ENCODE measurements around the gene CNNM4.
"Not testable (repeated sequence)": the region's sequence is repeated elsewhere in the genome, so short reads cannot be mapped to it uniquely, and the experiment has no call there.

CNNM4 gene

GRCh38 chr2:96772903-96773671, 12.4 kb downstream of the CNNM4 start:
- Histone ChIP-seq H3K4me3 (ENCODE audit: low read length) (no peak overlapping the region), H3K4me1 (ENCODE audit: control insufficient read depth, low read depth, low read length) (no peaks in the 10 kb centered on the region), H3K27me3 (ENCODE audit: control insufficient read depth, insufficient read depth, low read length) (no peaks in the 10 kb centered on the region), H3K9ac (ENCODE audit: low read length) (no peak overlapping the region), H3K9me3 (ENCODE audit: control insufficient read depth, low read depth, low read length) (no peaks in the 10 kb centered on the region), H3K36me3 (ENCODE audit: control insufficient read depth, low read depth, low read length) (no peaks in the 10 kb centered on the region), H3K27ac (ENCODE audit: low read length) (no peak overlapping the region)

- Histone ChIP-seq H3K27me3 (ENCODE audit: control insufficient read depth, insufficient read depth, low read length) (no peaks in the 10 kb centered on the region), H3K4me3 (ENCODE audit: low read length) (no peak overlapping the region), H3K9me3 (ENCODE audit: control insufficient read depth, low read depth, low read length) (no peaks in the 10 kb centered on the region), H3K36me3 (ENCODE audit: control insufficient read depth, low read depth, low read length) (no peaks in the 10 kb centered on the region), H3K27ac (ENCODE audit: low read length) (no peak overlapping the region), H3K9ac (ENCODE audit: low read length) (no peak overlapping the region), H3K4me1 (ENCODE audit: control insufficient read depth, low read depth, low read length) (no peaks in the 10 kb centered on the region)
These were observed 13.2 kb downstream of the CNNM4 start for GRCh38 chr2:96773922-96774321.

DNA sequence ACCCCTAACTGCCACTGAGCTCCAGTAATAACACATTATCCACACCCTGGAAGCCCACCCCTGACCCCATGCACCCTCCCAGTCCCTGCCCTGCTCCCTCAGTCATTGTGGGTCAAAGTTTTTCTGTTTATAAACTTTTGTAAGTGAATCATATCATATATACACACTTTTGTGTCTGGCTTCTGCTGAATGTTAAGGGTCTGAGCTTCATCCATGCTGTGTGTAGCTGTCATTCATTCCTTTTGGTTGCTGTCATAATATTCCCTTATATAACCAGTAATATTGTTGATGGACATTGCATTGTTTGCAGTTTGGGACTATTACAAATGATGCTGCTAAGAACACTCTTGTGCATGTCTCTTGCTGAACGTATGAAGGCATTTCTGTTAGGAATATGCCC, 14.5 kb downstream of the CNNM4 start:
- no peak overlapping the region for H3K9ac ChIP-seq (ENCODE audit: low read length)
- no peaks in the 10 kb centered on the region for H3K9me3 ChIP-seq (ENCODE audit: control insufficient read depth, low read depth, low read length)
- H3K4me3 ChIP-seq (ENCODE audit: low read length): no peak overlapping the region

DNA sequence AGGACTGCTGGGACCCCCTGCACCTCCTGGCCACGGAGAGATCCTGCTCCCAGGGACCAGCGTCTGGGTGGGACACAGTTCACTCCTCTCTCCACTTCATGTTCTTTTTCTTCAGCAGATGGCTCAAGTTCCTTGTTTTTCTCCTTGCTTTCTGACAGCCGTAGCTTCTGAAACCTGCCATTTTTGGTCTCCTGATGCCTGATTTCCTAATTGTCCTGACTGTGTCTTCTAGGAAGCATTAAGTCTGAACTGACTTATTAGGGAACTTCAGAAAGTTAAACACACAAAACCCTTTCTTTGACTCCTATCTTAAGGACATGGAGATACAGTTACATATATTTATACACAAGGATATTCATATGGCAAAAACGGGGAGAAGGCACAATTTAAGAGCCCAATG, 22.7 kb downstream of the CNNM4 start:
- H3K4me3 ChIP-seq (ENCODE audit: low read length): no peak overlapping the region
- no peak overlapping the region for H3K27ac ChIP-seq (ENCODE audit: low read length)
- no peaks in the 10 kb centered on the region for H3K36me3 ChIP-seq (ENCODE audit: control insufficient read depth, low read depth, low read length)
- no peaks in the 10 kb centered on the region for H3K27me3 ChIP-seq (ENCODE audit: control insufficient read depth, insufficient read depth, low read length)
- no peak overlapping the region for H3K9ac ChIP-seq (ENCODE audit: low read length)
- no peaks in the 10 kb centered on the region for H3K4me1 ChIP-seq (ENCODE audit: control insufficient read depth, low read depth, low read length)
- no peaks in the 10 kb centered on the region for H3K9me3 ChIP-seq (ENCODE audit: control insufficient read depth, low read depth, low read length)

More for the DNA sequence above, 14.5 kb downstream of the CNNM4 start:
- no peaks in the 10 kb centered on the region for H3K27me3 ChIP-seq (ENCODE audit: control insufficient read depth, insufficient read depth, low read length)
- no peaks in the 10 kb centered on the region for H3K4me1 ChIP-seq (ENCODE audit: control insufficient read depth, low read depth, low read length)
- no peaks in the 10 kb centered on the region for H3K36me3 ChIP-seq (ENCODE audit: control insufficient read depth, low read depth, low read length)
- no peak overlapping the region for H3K27ac ChIP-seq (ENCODE audit: low read length)

DNA sequence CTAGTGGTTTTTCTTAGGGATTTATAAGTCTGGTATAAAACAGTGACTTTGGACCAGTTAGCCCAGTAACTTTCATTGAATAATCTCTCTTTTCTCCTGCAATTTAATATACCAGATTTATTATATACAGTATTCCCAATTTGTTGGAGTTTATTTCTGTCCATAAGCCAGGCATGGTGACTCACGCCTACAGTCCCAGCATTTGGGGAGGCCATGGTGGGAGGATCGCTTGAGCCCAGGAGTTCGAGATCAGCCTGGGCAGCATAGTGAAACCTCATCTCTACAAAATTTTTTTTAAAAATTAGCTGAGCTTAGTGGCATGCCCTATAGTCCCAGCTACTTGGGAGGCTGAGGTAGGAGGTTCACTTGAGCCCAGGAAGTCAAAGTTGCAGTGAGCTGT, 26.7 kb downstream of the CNNM4 start:
- Histone ChIP-seq H3K27ac (ENCODE audit: low read length) (no peak overlapping the region), H3K4me3 (ENCODE audit: low read length) (no peak overlapping the region), H3K9ac (ENCODE audit: low read length) (no peak overlapping the region), H3K4me1 (ENCODE audit: control insufficient read depth, low read depth, low read length) (no peaks in the 10 kb centered on the region), H3K27me3 (ENCODE audit: control insufficient read depth, insufficient read depth, low read length) (no peaks in the 10 kb centered on the region), H3K9me3 (ENCODE audit: control insufficient read depth, low read depth, low read length) (no peaks in the 10 kb centered on the region), H3K36me3 (ENCODE audit: control insufficient read depth, low read depth, low read length) (no peaks in the 10 kb centered on the region)

DNA sequence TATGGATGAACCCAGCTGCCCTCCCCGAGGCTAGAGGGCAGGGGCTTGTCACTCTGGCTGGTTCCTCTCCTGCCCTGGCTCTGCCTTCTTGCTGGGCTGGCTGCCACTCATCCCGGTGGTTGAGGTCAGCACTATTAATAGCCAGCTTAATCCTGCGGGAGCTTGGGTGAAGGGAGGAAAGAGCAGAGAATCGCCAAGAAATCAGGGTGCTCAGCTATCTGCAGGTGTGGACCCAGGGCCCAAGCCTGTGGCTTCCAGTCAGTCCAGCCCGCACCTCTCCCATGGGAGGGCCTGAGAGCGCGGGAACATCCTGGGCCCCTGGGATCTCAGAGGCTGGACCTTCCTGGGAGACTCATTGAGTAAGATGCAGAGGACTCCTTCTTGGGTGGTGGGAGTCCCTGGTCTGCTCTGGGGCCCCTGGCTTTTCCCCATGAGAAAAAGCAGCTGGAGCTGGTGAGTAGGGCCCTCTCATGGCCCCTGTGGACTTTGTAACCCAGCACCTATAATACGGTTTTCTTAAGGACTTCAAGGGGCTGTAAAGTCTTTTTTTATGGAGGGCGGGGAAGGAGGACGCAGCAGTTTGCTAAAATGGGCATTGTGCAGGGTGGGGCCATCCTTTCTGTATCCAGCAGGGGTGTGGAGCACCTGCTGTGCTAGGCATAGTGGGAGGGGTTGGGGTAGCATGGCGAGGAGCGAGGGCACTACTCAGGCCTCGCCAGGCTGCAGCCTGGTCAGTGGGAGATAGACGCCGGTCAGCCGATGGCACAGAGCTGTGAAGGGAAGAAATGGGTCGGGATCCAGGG, 27.9 kb downstream of the CNNM4 start:
- H3K27me3 ChIP-seq (ENCODE audit: control insufficient read depth, insufficient read depth, low read length): no peaks in the 10 kb centered on the region
- no peak overlapping the region for H3K9ac ChIP-seq (ENCODE audit: low read length)
- no peak overlapping the region for H3K4me3 ChIP-seq (ENCODE audit: low read length)
- H3K9me3 ChIP-seq (ENCODE audit: control insufficient read depth, low read depth, low read length): no peaks in the 10 kb centered on the region
- no peaks in the 10 kb centered on the region for H3K36me3 ChIP-seq (ENCODE audit: control insufficient read depth, low read depth, low read length)
- H3K27ac ChIP-seq (ENCODE audit: low read length): no peak overlapping the region
- H3K4me1 ChIP-seq (ENCODE audit: control insufficient read depth, low read depth, low read length): no peaks in the 10 kb centered on the region

- Histone ChIP-seq H3K27me3 (ENCODE audit: control insufficient read depth, insufficient read depth, low read length) (no peaks in the 10 kb centered on the region), H3K4me3 (ENCODE audit: low read length) (no peak overlapping the region), H3K9ac (ENCODE audit: low read length) (no peak overlapping the region), H3K27ac (ENCODE audit: low read length) (no peak overlapping the region), H3K36me3 (ENCODE audit: control insufficient read depth, low read depth, low read length) (no peaks in the 10 kb centered on the region), H3K9me3 (ENCODE audit: control insufficient read depth, low read depth, low read length) (no peaks in the 10 kb centered on the region), H3K4me1 (ENCODE audit: control insufficient read depth, low read depth, low read length) (no peaks in the 10 kb centered on the region)
These were observed 28.5 kb downstream of the CNNM4 start for GRCh38 chr2:96789245-96789617.

DNA sequence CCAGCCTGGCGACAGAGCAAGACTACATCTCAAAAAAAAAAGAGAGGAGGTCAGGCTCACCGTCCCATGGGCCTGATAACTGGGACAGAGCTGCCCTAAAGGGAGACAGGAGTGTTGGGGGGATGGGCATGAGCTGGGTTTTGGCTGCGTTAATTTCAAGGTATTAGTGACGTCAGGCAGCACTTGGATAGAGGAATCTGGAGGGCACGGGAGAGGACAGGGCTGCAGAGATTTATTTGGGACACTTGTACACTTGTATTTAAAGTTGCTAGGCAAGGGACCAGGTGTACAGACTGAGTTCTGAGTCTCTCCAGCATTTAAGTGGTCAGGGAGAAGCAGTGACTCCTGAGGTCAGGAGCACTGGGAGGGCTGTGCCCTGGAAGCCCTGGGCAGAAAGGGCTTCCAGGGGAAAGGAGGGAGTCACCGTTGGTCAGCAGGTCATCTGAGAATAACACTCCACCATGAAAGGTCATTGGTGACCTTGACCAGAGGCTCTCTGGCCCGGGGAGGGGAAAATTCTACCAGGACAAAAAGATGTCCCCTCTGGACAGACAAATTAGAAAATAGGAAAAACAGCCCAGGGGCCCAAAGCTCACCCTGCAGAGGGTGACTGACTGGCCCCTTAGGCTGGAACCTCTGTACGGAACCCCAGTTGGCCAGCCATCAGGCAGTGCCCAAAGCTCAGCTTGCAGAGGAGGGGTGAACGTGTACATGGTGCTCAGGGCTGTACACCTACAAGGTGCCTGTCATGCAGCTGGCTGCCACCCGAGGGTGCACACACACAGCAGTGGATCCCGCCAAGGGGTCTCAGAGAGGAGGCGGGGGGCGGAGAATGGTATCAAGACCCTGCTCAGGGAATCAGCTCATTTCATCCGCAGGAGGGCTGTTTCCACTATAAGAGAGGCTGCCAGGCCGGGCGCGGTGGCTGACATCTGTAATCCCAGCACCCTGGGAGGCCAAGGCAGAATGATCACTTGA, 32.4 kb downstream of the CNNM4 start:
- H3K9me3 ChIP-seq (ENCODE audit: control insufficient read depth, low read depth, low read length): no peaks in the 10 kb centered on the region
- no peak overlapping the region for H3K4me3 ChIP-seq (ENCODE audit: low read length)
- no peaks in the 10 kb centered on the region for H3K36me3 ChIP-seq (ENCODE audit: control insufficient read depth, low read depth, low read length)
- no peak overlapping the region for H3K27ac ChIP-seq (ENCODE audit: low read length)
- H3K27me3 ChIP-seq (ENCODE audit: control insufficient read depth, insufficient read depth, low read length): no peaks in the 10 kb centered on the region
- no peaks in the 10 kb centered on the region for H3K4me1 ChIP-seq (ENCODE audit: control insufficient read depth, low read depth, low read length)
- no peak overlapping the region for H3K9ac ChIP-seq (ENCODE audit: low read length)

GRCh38 chr2:96795076-96795475, 34.4 kb downstream of the CNNM4 start:
- Histone ChIP-seq H3K9me3 (ENCODE audit: control insufficient read depth, low read depth, low read length) (no peaks in the 10 kb centered on the region), H3K27ac (ENCODE audit: low read length) (no peak overlapping the region), H3K4me3 (ENCODE audit: low read length) (no peak overlapping the region), H3K9ac (ENCODE audit: low read length) (no peak overlapping the region), H3K36me3 (ENCODE audit: control insufficient read depth, low read depth, low read length) (no peaks in the 10 kb centered on the region), H3K27me3 (ENCODE audit: control insufficient read depth, insufficient read depth, low read length) (no peaks in the 10 kb centered on the region), H3K4me1 (ENCODE audit: control insufficient read depth, low read depth, low read length) (no peaks in the 10 kb centered on the region)

DNA sequence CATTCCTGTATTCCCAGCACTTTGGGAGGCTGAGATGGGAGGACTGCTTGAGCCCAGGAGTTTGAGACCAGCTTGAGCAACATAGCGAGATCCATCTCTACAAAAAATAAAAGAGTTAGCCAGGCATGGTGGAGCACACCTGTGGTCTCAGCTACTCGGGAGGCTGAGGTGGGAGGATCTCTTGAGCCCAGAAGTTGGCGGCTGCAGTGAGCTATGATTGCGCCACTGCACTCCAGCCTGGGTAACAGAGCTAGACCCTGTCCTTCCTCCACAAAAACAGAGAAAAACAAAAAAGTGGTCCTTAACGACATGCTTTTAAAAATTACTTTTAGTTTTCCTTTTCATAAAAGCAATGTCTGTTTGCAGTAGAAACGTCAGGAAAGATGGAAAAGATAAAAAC, 35.8 kb downstream of the CNNM4 start:
- not testable (repeated sequence) for H3K4me3 ChIP-seq (ENCODE audit: low read length); H3K4me1 ChIP-seq (ENCODE audit: control insufficient read depth, low read depth, low read length); H3K36me3 ChIP-seq (ENCODE audit: control insufficient read depth, low read depth, low read length); H3K9me3 ChIP-seq (ENCODE audit: control insufficient read depth, low read depth, low read length); H3K27ac ChIP-seq (ENCODE audit: low read length); H3K9ac ChIP-seq (ENCODE audit: low read length); H3K27me3 ChIP-seq (ENCODE audit: control insufficient read depth, insufficient read depth, low read length)

DNA sequence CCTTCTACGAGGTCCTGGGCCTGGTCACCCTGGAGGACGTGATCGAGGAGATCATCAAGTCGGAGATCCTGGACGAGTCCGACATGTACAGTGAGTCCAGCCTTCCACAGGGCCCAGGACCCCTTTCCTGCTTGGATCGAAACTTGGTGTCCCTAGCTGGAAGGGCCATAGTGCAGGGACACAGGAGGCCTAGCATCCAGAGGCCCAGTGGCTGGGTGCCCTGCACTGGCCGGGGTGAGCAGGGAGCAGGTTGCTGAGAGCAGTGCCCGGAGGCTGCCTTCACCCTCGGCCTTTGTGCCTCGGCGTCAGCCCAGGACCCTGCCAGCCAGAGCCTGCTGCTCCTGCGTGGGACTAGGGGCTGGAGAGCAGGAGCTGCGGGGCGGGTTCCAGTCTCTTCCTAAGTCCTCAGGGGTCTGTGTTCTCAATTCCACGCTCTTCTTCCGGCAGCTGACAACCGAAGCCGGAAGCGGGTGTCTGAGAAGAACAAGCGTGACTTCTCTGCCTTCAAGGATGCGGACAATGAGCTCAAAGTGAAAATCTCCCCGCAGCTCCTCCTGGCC, 36.4 kb downstream of the CNNM4 start:
- H3K9ac ChIP-seq (ENCODE audit: low read length): no peak overlapping the region
- no peaks in the 10 kb centered on the region for H3K36me3 ChIP-seq (ENCODE audit: control insufficient read depth, low read depth, low read length)
- H3K27ac ChIP-seq (ENCODE audit: low read length): no peak overlapping the region
- no peaks in the 10 kb centered on the region for H3K4me1 ChIP-seq (ENCODE audit: control insufficient read depth, low read depth, low read length)
- no peaks in the 10 kb centered on the region for H3K27me3 ChIP-seq (ENCODE audit: control insufficient read depth, insufficient read depth, low read length)
- H3K9me3 ChIP-seq (ENCODE audit: control insufficient read depth, low read depth, low read length): no peaks in the 10 kb centered on the region
- H3K4me3 ChIP-seq (ENCODE audit: low read length): no peak overlapping the region

Data from iPS-18a (cell line).